SJSA1 (cell line): ENCODE measurements around the gene GRHL1. TPM values are rescaled to one million over a fixed set of nuclear protein-coding genes. Genes with fewer than 3 reads are reported as not detected.

Source experiments
- DNase-seq, 2 experiments: peaks; one replicate each; pipeline ENCODE4 v3.0.0-alpha.2; 2015 to 2020; ENCODE audit warnings: low spot score in 2 of 2, low read depth in 1 of 2
- H3K27ac ChIP-seq: fragments of 250-450 bp; sonication (Bioruptor Pico); 2 replicates; pipeline ENCODE4 v1.5.1; 2020; ENCODE audit warnings: mild to moderate bottlenecking, moderate library complexity
- H3K27me3 ChIP-seq: fragments of 250-450 bp; sonication (Bioruptor Pico); replicated peaks from 2 replicates; pipeline ENCODE4 v1.5.1; 2020; ENCODE audit warnings: mild to moderate bottlenecking, moderate library complexity
- H3K36me3 ChIP-seq: fragments of 250-450 bp; sonication (Bioruptor Pico); 2 replicates; pipeline ENCODE4 v1.5.1; 2020; ENCODE audit warnings: mild to moderate bottlenecking
- H3K4me1 ChIP-seq: fragments of 250-450 bp; sonication (Bioruptor Pico); replicated peaks from 2 replicates; pipeline ENCODE4 v1.6.1; 2021; ENCODE audit warnings: mild to moderate bottlenecking
- H3K4me3 ChIP-seq: fragments of 250-450 bp; sonication (Bioruptor Pico); 2 replicates; pipeline ENCODE4 v1.5.1; 2020; ENCODE audit warnings: mild to moderate bottlenecking
- H3K9me3 ChIP-seq: fragments of 250-450 bp; sonication (Bioruptor Pico); replicated peaks from 2 replicates; pipeline ENCODE4 v1.5.1; 2020; ENCODE audit warnings: mild to moderate bottlenecking
- total RNA-seq: library from RNA; depleted of rRNA; stranded (reverse); fragments of >200 nt; shearing (Covaris generic); gene quantifications from 2 replicates; pipeline ENCODE4 v1.2.3, GENCODE V29; 2014

The GRHL1 gene
- total RNA-seq, 1 experiment from 2014 or later = 2.3 TPM

GRCh38 chr2:10016802-10017258 lies 65.3 kb downstream of the GRHL1 start:
- Histone ChIP-seq H3K4me1 (no peaks in the 10 kb centered on the region), H3K9me3 (no peaks in the 10 kb centered on the region), H3K36me3 (no peaks in the 10 kb centered on the region), H3K4me3 (no peak overlapping the region), H3K27me3 (no peaks in the 10 kb centered on the region), H3K27ac (no peak overlapping the region)
- DNase-seq = no peak

DNA sequence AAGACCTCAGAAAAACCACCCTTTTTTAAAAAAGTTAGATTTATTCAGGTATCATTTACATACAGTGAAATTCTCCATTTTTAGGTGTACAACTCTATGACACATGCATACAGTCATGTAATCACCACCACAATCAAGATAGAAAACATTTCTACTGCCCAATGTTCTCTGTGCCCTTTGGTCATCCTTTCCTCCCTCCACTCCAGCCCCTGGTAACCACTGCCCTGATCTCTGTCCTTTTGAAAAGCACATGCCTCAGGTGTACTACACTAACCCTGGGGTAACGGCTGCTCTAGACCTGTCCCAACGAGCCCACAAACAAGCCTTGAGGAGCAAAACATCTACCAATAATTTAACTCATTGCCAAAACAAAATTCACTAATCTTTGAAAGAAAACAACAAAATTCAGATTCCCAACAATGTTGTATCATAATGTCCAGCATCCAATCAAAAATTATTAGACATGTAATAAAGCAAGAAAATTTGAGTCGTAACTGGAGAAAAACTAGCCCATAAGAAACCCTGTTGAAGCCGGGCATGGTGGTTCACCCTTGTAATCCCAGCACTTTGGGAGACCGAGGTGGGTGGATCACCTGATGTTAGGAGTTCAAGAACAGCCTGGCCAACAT lies 65.9 kb downstream of the GRHL1 start:
- no peak for DNase-seq
- H3K27me3 ChIP-seq = no peaks in the 10 kb centered on the region
- no peaks in the 10 kb centered on the region for H3K4me1 ChIP-seq
- no peaks in the 10 kb centered on the region for H3K9me3 ChIP-seq
- no peak overlapping the region for H3K27ac ChIP-seq
- no peaks in the 10 kb centered on the region for H3K36me3 ChIP-seq
- H3K4me3 ChIP-seq = no peak overlapping the region

GRCh38 chr2:10019174-10019573 lies 67.7 kb downstream of the GRHL1 start:
- Histone ChIP-seq H3K27ac (no peak overlapping the region), H3K27me3 (no peaks in the 10 kb centered on the region), H3K4me1 (no peaks in the 10 kb centered on the region), H3K36me3 (no peaks in the 10 kb centered on the region), H3K4me3 (no peak overlapping the region), H3K9me3 (no peaks in the 10 kb centered on the region)
- DNase-seq = no peak

DNA sequence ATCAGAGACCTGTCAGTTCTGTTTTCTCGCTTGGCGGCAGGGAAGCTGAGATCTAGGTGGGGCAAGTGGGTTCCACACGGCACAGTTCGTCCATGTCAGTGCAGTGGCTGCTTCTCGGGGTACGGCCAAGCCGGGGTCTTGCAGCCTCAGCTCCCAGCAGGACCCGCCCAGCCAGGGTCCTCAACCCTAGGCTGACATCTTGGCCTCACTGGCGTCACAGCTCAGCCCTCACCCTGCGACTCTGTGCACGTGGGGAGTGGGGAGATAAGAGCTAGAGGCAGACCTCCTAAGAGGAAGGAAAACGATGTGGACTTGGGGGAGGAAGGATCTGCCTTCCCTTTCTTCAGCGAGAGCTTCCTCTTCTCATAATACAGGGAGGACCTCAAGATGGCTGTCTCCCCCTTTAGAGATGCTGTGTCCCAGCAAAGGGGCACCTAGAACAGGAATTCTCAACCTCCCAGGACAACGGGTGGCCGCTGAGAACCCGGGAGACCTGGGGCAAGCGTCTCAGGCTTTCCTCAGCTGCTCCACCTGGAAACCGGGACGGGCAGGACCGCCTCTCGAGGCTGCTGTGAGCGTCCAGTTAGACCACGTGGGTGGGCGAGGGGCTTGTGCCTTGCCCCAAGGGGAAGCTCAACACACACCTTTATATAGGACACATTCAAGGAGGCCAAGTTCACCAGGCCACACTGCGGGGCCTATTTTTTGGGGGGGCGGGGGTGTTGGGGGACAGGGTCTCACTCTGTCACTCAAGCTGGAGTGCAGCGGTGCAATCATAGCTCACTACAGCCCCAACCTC lies 68.3 kb downstream of the GRHL1 start:
- H3K27ac ChIP-seq = no peak overlapping the region
- no peak for DNase-seq
- H3K27me3 ChIP-seq = no peaks in the 10 kb centered on the region
- no peaks in the 10 kb centered on the region for H3K9me3 ChIP-seq
- no peaks in the 10 kb centered on the region for H3K36me3 ChIP-seq
- no peaks in the 10 kb centered on the region for H3K4me1 ChIP-seq
- no peak overlapping the region for H3K4me3 ChIP-seq

- Histone ChIP-seq H3K9me3 (no peaks in the 10 kb centered on the region), H3K27ac (no peak overlapping the region), H3K36me3 (no peaks in the 10 kb centered on the region), H3K4me1 (no peaks in the 10 kb centered on the region), H3K27me3 (no peaks in the 10 kb centered on the region), H3K4me3 (no peak overlapping the region)
- peak in 1 of 2 experiments; percentile 41 for DNase-seq
Measured at GRCh38 chr2:10022041-10022421, 70.5 kb downstream of the GRHL1 start.

- Histone ChIP-seq H3K4me1 (no peaks in the 10 kb centered on the region), H3K27ac (no peak overlapping the region), H3K4me3 (no peak overlapping the region), H3K9me3 (no peaks in the 10 kb centered on the region), H3K36me3 (no peaks in the 10 kb centered on the region), H3K27me3 (no peaks in the 10 kb centered on the region)
- DNase-seq = no peak
Measured at GRCh38 chr2:10022445-10022844, 71.0 kb downstream of the GRHL1 start.

- no peaks in the 10 kb centered on the region for H3K9me3 ChIP-seq
- no peaks in the 10 kb centered on the region for H3K36me3 ChIP-seq
- peaks cover under 1% of the 10 kb centered on the region; the same call in 1 of the 2 replicates for H3K4me1 ChIP-seq
- H3K27ac ChIP-seq = no peak overlapping the region
- H3K4me3 ChIP-seq = no peak overlapping the region
- H3K27me3 ChIP-seq = no peaks in the 10 kb centered on the region
- DNase-seq = no peak
Measured at GRCh38 chr2:10022966-10023662, 71.6 kb downstream of the GRHL1 start.

- Histone ChIP-seq H3K4me3 (no peak overlapping the region), H3K27ac (no peak overlapping the region), H3K36me3 (no peaks in the 10 kb centered on the region), H3K4me1 (peaks cover 21% of the 10 kb centered on the region), H3K9me3 (no peaks in the 10 kb centered on the region), H3K27me3 (no peaks in the 10 kb centered on the region)
- DNase-seq = no peak
Measured at GRCh38 chr2:10026940-10027569, 75.6 kb downstream of the GRHL1 start.

DNA sequence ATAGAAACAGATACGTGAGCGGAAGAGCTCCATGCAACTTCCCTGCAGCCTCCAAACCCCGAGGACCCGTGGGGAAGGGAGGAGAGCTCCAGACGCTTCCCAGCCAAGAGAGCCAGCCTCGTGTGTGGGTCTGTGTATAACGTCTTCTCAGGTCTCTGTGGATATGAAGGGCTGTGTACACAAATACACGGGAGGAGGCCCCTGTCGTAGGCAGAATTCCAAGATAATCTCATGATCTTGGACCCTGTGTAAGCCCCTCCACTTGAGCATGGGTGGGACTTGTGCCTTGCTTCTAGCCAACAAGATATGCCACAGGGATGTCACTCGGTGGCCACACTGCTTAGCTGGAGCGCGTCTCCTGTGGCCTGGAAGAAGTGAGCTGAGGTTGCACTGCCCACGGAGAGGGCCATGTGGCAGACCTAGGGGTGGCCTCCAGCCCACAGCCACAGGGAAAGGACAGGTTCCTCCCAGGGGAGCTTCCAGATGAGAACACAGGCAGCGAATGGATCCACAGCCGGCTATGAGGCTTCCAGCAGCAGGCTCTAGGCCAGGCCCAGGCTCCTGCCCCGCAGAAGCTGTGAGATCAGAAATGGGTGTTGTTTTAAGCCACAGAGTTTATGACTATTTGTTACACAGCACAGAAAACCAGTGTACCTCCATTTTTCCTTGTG lies 76.3 kb downstream of the GRHL1 start:
- DNase-seq = no peak
- H3K4me3 ChIP-seq = no peak overlapping the region
- H3K36me3 ChIP-seq = no peaks in the 10 kb centered on the region
- H3K4me1 ChIP-seq = peaks cover 21% of the 10 kb centered on the region
- no peaks in the 10 kb centered on the region for H3K27me3 ChIP-seq
- no peaks in the 10 kb centered on the region for H3K9me3 ChIP-seq
- no peak overlapping the region for H3K27ac ChIP-seq

GRCh38 chr2:10028407-10028987 lies 77.0 kb downstream of the GRHL1 start:
- Histone ChIP-seq H3K4me3 (no peak overlapping the region), H3K27ac (peak overlapping the region; percentile 81), H3K4me1 (peaks cover 21% of the 10 kb centered on the region), H3K9me3 (no peaks in the 10 kb centered on the region), H3K27me3 (no peaks in the 10 kb centered on the region), H3K36me3 (no peaks in the 10 kb centered on the region)
- DNase-seq = peak in 1 of 2 experiments; percentile 43

DNA sequence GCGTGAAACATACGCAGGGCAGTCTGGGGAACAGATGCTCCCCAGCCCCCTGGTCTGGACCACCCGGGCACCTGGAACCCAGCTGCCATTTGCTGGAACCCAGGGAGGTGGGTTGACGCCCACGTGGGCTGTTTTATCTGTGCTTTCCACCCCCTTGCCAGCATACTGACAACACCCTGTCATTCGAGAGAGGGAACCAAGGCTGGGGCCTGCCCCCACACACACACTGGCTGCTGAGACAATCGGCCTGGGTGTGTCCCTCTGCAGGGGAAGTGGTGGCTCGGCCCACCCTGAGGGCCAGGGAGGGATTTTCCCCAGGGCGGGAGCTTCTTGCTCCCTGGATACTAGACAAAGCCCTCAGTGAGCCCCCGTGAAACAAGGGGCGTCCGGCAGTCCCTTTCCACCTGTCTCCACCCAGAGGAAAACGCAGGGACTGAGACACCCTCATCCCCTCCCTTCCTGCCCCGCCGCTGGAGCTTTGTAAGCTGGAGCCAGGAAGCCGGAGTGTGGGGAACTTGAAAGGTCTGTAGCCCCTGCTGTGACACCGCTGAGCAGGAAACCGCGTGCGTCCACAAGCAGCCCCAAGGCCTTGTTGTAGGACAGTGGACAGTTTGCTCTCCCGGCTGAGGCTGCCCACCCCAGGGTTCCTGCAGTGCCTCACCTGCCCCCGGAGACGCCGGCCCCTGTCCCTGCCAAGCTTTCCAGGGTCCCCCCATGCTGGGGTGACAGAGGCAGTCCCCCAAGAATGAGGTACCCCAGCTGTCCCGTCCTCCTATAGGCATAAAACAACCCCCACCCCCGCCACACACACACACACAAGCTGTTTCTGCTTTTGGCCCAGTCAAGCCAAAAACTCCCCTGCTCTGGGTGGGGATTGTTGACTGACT lies 77.7 kb downstream of the GRHL1 start:
- H3K9me3 ChIP-seq = no peaks in the 10 kb centered on the region
- peak overlapping the region; percentile 28 for H3K4me3 ChIP-seq
- no peaks in the 10 kb centered on the region for H3K27me3 ChIP-seq
- peak overlapping the region; percentile 81 for H3K27ac ChIP-seq
- H3K4me1 ChIP-seq = peaks cover 21% of the 10 kb centered on the region
- no peaks in the 10 kb centered on the region for H3K36me3 ChIP-seq
- DNase-seq = peak; percentile 89 to 90

GRCh38 chr2:10029875-10030223 lies 78.4 kb downstream of the GRHL1 start:
- peaks cover 21% of the 10 kb centered on the region for H3K4me1 ChIP-seq
- H3K9me3 ChIP-seq = no peaks in the 10 kb centered on the region
- no peaks in the 10 kb centered on the region for H3K36me3 ChIP-seq
- H3K4me3 ChIP-seq = no peak overlapping the region
- H3K27me3 ChIP-seq = no peaks in the 10 kb centered on the region
- no peak for DNase-seq
- H3K27ac ChIP-seq = peak overlapping the region; percentile 81
